HG02623 (cell line): ENCODE measurements around the gene ERCC6L2.

ENCODE experiments used
- ATAC-seq: cut with Tn5 transposase; IDR thresholded peaks from one replicate; pipeline ENCODE4 v1.9.1; 2021; ENCODE audit warnings: moderate library complexity; ENCODE audit not compliant: unreplicated experiment

ERCC6L2 gene

GRCh38 chr9:95910770-95911340 is 35.4 kb downstream of the ERCC6L2 start:
- ATAC-seq = no peak

GRCh38 chr9:95912773-95913172 is 37.3 kb downstream of the ERCC6L2 start:
- no peak for ATAC-seq

DNA sequence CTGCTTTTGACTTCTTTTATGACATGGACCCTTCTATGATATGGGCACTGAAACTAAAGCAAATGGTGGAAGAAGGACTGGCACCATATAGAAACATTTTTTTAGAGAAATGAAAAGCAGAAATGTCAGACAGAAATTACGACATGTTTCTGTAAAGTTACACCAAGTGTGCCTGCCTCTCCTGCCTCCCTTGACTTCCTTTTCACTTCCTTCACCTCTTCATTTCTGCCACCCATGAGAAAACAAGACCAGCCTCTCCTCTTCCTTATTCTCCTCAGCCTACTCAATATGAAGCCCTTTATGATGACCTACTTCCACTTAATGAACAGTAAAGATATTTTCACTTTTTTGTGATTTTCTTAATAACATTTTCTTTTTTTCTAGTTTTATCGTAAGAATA is 44.5 kb downstream of the ERCC6L2 start:
- no peak for ATAC-seq

DNA sequence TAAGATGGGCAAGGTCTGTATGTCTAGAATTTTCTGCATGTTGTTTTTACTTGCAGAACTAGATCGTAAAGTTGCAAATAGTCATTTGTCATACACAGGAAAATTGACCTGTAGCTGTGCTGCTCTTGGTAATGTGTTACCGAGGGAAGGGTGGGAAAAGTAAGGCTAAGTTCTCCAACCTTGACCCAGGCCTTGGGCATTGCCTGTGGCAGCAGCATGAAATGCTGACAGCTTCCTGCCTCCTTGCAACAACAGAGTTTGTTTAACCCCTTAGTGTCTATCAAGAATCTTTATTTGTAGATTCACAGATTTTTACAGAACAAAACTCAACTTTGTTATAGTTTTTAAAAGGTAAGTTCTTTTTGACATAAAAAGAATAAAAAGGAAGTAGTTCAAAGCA is 48.3 kb downstream of the ERCC6L2 start:
- no peak for ATAC-seq

DNA sequence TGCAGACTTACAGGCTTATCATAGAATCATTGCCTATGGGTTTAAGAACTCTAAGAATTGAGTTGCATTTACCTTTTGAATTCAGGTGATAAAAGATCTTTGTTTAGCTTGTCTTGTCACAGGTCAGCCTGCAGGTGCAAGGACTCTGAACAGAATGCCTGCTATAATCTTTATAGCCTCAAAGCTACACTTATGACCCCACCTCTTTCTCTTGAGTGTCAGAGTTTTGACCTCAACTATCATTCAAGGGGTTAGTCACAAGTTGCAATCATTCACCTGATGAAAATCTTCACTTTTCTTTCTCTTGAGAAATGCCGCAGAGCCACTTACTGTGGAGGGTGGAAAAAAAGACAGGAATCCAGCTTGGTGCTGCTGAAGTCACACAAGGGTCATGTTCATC is 49.5 kb downstream of the ERCC6L2 start:
- ATAC-seq = no peak

GRCh38 chr9:95927271-95928004 is 51.9 kb downstream of the ERCC6L2 start:
- no peak for ATAC-seq

- no peak for ATAC-seq
Observed at GRCh38 chr9:95930277-95930676, 54.8 kb downstream of the ERCC6L2 start.

DNA sequence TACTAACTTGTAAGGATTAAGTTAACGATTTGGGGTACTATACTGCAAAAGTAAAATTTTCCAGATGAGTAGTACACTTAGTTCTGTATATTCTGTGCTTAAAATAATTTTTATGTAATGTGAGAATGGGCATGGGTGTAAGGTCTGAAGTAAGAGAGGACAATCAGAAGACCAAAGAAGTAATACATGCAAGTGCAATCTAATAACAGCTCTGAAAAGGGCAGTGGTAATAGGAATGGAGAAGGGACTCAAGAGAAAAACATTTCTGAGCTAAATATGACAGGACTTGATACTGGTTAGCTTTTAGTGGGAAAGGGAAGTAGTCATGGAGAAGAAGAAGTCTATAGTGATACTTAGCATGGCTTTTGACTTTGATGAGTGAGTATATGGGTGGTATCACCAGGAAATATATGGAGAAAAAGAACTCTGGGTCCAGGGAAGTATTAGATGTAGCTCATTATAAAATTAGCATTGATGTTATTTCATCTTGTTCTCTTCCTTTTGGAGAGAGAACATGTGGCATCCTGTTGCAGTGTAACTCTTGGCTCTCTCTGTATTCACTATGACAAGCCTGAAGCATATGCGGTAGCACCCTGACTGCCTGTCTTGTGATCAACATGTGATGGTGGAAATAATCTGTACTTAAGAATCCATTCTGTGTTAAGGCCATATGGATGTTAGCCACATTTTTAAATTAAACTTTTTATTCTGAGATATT is 60.5 kb downstream of the ERCC6L2 start:
- no peak for ATAC-seq

GRCh38 chr9:95936579-95937075 is 61.1 kb downstream of the ERCC6L2 start:
- no peak for ATAC-seq

DNA sequence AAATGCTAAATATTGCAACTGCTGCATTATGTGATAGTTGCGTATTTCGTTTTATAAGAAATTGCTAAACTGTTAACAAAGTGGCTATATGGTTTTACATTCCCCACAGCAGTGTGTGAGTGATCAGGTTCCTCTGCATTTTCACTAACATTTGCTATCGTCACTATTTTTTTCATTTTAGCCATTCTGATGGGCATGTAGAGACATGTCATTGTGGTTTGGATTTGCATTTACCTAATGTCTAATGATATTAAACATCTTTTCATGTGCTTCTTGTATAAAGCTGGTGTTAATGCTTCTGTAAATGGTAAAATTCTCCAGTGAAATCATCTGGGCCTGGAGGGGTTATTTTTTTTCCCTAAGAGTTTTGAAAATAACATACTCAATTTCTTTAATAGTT is 61.6 kb downstream of the ERCC6L2 start:
- no peak for ATAC-seq

GRCh38 chr9:95938724-95939123 is 63.2 kb downstream of the ERCC6L2 start:
- no peak for ATAC-seq

DNA sequence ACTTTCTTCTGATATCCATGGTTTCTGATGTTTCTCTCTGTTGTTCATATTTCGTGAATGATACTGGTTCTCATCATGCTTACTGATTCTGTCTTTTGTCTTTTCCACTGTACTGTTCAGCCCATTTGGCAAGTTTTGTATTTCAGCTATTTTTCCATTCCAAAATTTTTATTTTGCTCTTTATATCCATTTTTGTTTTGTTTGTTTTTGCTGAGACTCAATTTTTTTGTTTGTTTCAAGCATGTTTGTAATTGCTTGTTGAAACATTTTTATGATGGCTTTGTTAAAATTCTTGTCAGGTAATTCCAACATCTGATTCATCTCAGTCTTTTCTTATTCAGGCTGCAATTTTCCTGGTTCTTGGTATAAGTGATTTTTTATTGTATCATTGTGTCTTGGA is 64.0 kb downstream of the ERCC6L2 start:
- ATAC-seq = no peak

- no peak for ATAC-seq
Observed at GRCh38 chr9:95940265-95940664, 64.8 kb downstream of the ERCC6L2 start.

DNA sequence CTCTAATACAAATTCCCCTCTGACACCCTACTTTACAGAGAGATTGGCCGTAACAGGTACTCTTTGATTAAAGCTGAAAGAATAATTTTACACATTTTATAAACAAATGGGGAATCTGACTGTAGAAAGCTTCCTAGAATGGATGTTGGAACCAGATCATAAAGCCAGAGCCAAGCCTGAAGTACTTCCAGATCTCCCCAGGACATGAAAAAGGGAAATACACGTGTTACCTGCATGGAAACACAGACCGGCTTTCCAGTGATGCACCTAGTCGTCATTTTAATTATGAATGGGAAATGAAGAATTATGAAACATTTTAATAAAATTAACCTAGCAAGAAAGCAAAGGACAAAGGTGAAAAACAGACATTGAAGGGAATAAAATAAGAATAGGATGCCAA is 66.5 kb downstream of the ERCC6L2 start:
- ATAC-seq = no peak

DNA sequence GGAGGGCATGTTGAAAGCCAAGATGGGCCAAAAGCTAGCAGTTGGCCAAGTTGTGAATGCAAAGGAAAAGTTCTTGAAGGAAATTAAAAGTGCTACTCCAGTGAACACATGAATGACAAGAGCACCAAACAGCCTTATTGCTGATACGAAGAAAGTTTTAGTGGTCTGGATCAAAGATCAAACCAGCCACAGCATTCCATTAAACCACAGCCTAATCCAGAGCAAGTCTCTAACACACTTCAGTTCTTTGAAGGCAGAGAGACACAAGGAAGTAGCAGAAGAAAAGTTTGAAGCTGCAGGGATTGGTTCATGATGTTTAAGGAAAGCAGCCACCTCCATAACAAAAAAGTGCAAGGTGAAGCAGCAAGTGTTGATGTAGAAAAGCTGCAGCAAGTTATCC is 71.6 kb downstream of the ERCC6L2 start:
- no peak for ATAC-seq

DNA sequence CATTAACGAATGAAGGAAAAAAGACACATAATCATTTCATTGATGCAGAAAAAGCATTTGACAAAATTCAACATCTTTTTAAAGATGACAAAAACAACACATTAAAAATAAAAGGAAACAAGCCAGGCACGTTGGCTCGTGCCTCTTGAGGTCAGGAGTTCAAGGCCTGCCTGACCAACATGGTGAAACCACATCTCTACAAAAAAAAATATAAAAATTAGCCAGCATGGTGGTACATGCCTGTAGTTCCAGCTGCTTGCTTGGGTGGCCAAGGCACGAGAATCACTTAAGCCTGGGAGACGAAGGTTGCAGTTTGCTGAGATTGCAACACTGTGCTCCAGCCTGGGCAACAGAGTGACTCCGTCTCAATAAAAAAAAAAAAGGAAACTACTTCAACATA is 77.0 kb downstream of the ERCC6L2 start:
- ATAC-seq = no peak

- ATAC-seq = no peak
Observed at GRCh38 chr9:95953986-95954385, 78.5 kb downstream of the ERCC6L2 start.

DNA sequence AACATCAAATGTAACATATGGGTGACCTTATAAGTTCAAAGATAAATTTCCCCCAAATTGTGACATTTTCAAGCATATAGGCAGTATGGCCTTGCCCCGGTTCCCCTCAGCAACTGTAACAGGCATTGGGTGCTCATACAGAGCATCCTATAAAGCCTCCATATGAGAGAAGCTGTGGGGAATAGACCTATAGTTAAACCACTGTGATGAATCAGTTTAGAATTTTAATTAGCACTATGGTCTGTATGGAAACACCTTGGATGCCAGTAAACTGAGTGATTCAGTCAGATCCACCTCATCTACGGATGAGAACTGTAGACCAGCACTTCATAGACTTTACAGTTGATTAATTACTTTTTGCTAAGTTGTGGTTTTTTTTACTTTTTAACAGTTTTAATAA is 79.4 kb downstream of the ERCC6L2 start:
- no peak for ATAC-seq

- no peak for ATAC-seq
Observed at GRCh38 chr9:95962936-95963335, 87.4 kb downstream of the ERCC6L2 start.

- ATAC-seq = no peak
Observed at GRCh38 chr9:95963659-95964058, 88.2 kb downstream of the ERCC6L2 start.

DNA sequence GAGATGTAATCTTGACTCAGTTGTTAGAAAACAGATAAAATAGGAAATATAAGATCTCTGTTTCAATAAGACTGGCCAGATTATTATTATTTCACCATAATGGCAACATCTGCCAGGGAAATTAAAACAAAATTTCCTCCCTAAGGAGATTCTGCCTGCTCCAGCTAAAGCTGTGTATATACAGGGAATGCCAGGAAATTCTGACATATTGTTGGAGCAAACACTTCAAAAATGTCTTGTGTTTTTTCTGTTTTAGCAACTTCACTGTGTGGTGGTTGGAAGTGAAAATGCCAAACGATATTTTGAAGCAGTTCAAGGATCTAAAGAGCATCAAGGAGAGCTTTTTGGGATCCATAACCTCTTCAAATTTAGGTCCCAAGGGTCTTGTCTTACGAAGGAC is 90.8 kb downstream of the ERCC6L2 start:
- no peak for ATAC-seq

DNA sequence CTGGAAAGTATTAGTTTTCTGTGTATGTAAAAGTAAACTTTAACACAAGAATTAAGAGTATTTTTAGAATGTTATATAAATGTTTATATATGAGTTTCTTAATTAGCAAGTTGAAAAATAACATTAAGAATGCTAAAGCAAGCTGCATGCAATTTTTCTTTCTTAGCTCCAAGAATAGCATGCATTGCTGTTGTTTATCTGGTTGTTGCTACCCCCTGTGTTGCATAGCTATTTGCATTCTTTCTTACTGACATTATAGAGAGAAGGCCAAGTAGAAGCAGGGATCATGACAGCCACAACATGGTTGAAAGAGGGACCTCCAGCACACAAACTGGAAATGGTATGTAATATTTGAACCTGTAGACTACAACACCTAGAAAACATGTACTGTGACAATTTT is 94.8 kb downstream of the ERCC6L2 start:
- ATAC-seq = no peak
